Hematopoietic multipotent progenitor cell treated with erythropoietin and hydrocortisone succinate and interleukin-3 and kit ligand, for 4 days (in vitro differentiated cells): ENCODE data around the gene TMTC2.
A peak's percentile ranks its signal among the peaks of the same experiment; 100 is the strongest.

Experiments used
- DNase-seq: peaks from one replicate; pipeline ENCODE4 v3.0.0-alpha.2; 2015

Gene TMTC2

DNA sequence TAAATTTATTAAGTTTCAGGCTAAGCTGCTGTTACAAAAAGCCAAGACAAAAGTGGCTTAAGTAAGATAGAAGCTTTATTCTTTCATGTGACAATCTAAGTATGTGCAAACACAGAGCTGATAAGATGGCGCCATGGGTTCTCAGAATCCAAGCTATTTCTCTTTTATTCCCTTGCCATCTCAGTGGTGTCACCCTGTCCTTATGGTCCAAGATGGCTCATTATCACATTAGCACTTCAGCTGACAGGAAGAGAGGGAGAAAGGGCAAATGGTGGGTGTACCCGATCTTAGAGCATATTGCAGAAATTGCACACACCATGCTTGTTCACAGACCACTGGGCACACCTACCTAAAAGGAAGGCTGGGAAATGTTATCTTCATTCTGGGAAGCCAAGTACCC, 211.7 kb downstream of the TMTC2 start:
- DNase-seq: no peak

DNA sequence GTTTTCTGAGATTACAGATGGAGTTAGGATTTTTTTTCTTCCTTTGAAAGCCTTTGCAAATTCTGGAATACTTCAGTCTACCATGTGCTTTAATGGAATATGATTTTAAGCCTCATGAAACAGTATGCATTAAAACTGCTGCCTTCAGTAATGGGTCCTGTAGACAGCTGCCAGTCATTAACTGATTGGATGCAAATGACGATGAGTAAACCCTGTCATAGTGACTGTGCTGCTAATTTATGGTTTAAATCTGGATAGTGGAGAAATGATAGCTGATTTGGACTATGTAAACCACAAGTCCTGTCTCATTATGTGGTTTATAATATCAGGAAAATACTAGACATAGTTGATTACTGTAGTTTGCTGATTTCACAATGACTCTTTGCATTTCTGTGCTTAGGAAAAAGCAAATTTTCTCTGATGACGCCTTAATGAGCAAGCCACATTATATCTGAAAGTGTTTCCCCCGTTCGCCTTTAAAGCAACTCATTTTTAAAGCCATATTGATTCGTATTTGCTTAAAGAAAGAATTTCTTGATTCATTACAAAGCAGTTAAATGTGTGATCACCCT, 217.6 kb downstream of the TMTC2 start:
- no peak for DNase-seq

DNA sequence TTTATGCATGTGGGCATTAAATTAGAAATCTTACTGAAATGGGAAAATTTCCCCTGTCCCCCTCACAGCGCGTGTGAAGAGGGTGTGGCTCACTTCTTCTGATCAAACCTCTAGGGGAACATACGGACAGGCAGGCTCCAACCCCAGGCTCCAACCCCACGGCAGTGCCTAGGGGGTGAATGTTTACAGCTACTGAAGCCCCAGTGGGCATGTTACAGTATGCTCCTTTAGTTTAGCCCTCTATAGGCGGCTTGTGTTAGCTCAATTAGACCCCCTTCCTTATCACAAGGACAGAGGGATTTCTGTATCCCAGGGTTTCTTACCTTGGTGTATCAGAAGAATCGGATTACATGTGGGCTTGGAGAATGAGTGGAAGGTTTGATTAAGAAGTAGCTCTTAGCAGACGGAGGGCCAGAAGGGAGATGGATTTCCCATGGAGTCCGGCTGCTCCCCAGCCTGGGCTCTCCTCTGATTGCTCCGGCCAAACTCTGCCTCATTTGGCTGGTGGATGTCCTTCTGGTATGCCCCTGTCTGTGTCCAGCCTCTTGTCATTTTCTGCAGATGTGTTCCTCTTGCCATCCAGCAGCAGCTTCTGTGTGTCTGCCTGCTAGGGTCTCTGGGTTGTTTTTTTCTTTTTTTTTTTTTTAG, 223.7 kb downstream of the TMTC2 start:
- DNase-seq: no peak

DNA sequence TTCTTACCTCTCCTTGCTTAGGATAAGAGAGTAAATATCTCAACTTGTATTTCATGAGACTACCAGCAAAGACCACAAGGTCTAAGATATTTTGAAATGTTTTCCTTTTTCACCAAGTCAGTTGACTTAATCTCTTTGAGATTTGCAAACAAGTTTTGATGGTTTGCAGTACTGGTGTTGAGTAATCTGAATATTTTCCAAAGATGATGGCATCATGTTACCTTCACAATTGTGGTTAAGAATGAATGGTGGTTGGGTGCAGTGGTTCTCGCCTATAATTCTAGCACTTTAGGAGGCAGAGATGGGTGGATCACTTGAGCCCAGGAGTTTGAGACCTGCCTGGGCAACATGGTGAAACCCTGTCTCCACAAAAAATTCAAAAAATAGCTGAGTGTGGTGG, 225.7 kb downstream of the TMTC2 start:
- DNase-seq: peak; percentile 5

DNA sequence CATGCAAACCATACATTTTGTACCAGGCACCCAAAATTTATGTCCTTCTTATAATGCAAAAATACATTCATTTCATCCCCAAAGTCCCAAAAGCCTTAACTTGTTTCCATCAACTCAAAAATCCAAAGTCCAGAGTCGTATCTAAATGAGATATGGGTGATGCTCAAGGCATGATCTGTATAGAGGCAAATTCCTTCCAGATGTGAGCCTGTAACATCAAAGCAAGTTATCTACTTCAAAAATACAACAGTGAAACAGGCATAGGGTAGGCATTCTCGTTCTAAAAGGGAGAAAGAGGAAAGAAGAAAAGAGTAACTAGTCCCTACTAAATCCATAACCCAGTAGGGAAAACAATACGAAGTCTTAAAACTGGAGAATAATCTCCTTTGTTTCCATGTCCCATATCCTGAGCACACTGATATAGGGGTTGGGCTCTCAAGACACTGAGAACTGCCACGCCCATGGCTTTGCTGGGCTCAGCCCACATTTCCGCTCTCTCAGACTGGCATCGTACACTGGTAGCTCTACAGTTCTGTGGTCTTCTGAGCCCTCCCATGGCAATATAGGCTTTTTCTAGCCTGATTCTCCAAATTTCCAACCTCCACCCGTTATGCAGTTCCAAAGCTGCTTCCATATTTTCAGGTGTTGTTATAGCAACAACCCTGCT, 232.8 kb downstream of the TMTC2 start:
- peak; percentile 2 for DNase-seq

DNA sequence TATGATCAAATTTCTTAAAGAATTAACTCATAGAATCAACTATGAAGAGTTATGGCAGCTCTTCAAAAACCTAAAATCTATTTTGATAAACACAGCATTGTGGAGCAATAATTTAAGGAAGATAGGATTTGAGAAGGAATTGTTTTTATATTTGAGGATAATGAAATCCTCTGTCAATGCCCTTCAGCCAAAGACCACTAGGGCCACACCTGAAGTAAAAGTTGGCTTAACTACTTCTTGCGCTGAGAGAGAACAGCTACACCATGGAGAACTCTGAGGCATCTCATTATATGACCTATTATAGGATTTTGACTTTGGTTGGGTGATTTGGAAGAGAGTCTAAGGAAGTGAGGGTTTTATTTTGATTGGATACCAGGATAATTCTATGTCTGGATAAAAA, 237.2 kb downstream of the TMTC2 start:
- no peak for DNase-seq

DNA sequence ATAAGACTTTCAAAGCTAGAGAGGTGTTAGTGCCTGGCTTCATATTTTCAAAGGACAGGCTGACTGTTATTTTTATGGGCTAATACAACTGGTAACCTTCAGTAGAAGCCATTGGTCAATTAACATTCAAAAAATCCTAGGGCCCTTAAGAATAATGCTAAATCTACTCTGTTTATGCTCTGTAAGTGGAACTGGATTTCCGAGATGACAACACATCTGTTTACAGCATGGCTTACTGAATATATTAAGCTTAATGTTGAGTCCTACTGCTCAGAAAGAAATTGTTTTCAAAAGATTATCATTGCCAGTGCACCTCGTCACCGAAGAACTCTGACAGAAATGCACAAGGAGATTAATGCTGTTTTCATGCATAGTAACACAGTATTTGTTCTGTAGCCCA, 239.9 kb downstream of the TMTC2 start:
- DNase-seq: no peak

DNA sequence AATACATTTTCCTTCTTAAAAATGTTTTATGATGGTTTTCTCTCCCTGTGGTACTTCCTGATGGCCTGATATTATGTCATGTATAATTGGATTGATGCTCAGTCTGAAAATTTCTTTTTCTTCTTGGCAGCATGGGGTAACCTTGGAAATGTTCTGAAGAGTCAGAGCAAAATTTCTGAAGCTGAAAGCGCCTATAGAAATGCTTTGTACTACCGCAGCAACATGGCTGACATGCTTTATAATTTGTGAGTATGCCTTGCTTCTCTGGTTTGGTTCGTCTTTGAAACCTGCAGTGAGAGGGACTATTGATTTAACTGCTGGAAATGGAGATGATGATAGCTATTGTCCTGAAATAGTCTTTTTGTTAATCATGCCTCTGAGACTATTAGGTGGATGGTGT, 243.6 kb downstream of the TMTC2 start:
- no peak for DNase-seq

DNA sequence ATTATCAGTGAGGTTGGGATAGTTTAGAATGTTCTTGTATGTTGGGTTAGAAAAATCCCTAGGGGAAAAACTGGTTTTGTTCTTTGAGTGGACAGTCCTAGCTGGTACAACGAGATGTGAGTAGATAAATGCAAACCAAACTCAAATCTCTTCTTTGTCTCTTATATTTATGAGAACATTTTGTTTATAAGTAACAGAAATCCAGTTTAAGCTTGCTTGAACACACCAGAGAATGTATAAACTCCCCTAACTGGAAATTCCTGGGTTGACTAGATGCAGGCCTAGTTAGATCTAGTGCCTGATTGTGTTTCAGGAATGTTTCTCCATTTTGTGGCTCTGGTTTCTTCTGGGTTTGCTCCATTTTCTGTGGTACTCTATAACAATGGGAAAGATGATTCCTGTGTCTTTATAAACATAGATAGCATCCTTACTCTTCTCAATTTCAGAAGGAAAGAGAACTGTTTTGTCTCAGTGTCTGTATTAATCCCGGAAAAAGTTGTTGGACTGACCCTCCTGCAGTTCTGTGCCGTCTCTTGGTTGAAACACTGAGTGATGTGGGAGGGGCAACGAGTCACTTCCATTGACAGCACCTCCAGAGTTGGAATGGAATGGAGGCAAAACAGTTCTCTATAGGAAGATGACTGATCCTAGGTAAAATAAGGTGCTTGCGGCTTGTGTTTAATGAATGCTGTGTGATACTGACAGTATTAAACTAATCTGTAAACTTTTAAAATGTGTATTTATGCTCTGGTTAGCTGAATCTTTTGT, 244.8 kb downstream of the TMTC2 start:
- no peak for DNase-seq

DNA sequence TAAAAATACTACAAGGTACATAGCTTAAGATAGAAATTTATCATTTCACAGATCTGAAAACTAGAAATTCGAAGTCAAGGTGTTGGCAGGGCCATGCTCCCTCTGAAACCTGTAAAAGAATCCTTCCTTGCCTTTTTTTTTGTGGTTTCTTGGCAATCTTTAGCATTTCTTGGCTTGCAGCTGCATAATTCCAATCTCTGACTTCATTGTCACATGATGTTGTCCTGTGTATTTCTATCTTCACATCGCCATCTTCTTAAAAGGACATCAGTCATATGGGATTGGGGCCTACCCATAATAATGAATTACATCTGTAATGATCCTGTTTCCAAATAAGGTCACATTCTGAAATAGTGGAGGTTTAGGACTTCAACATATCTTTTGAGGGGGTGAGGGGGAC, 250.4 kb downstream of the TMTC2 start:
- DNase-seq: no peak

DNA sequence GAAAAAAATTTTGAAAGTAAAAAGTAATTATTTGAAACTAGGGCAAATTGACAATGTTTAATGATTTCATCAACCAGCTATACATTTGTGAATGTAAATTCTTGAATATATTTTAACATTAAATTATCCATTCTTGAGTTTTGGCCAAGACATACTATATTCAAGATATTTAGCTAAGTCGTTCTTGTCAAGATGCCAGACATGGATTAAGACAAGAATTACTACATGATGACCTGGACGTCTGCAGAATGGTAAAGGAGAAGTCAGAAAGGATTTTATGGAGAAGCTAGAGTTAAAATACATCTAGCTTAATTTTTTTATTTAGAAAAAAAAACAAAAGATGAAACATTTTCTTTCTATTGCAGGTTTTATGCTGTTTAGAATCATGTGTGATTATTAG, 255.8 kb downstream of the TMTC2 start:
- no peak for DNase-seq

DNA sequence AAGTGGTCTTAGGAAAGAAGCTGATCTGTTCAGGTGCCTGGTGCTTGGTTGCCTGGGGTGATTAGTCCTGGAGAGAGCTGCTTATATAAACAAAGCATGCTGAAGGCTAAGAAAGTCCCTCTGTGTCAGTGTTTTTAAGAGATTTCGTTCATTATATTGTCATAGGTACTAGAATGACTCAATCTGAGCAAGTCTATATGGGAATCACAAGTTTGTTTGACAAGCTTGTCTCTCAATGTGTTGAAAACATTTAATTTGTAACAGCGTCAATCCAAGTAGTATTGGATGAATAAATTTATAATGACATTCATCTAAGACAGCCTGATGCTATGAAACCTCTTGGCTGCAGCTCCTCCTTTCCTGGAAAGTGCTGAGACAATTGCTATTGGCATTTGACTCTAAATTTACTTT, 256.3 kb downstream of the TMTC2 start:
- no peak for DNase-seq

DNA sequence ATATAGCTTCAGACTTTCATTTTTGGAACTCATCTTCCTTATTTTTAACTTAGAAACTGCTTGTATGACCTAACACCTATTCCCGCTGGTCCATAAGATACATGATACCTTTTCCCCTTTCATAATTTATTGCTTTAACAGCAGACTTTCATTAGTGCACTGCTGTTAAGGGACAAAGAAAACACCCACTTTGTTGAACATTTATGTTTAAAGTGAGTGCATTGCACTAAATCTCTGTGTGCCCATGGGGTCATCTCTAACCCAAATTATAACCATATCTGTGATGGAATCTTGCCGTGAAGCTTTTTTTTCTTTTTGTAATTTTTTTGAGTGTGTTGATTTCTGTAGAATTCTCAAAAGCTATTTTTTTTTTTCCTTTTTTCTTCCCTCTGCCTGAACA, 261.8 kb downstream of the TMTC2 start:
- no peak for DNase-seq

DNA sequence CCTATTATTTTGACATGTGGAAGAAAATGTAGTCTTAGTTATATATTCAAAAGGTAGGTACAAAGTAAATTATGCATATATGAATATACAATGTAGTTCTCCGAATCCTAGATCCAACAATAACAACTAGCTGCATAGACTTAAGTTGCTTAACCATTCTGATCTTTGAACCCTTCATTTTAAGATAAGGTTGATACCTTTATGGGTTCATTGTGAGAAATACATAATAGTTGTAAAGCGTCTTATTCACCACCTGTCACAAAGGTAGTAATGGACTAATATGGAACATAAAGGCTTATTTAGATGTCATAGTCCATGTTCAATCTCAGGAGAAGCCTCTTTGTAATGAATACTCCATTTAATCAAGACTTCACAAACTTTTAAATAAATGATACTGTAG, 263.6 kb downstream of the TMTC2 start:
- DNase-seq: no peak

DNA sequence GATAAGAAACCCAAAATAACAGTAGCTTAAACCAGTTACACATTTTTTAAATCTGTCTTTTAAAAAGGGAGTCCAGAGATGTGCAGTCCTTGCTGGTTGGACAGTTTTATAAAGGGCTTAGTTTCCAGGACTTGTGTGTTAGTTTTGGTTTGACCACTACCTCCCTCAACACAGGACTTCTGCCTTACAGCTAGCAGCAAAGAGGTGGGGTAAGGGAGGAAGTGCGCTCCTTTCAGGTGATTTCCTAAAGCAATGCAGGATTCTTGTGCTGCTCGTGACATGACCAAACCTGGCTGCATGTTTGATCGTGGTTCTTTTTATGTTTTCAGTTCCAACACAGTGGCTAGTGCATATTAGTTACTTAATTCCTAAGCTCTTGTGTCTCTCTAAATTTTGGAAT, 266.2 kb downstream of the TMTC2 start:
- DNase-seq: no peak

DNA sequence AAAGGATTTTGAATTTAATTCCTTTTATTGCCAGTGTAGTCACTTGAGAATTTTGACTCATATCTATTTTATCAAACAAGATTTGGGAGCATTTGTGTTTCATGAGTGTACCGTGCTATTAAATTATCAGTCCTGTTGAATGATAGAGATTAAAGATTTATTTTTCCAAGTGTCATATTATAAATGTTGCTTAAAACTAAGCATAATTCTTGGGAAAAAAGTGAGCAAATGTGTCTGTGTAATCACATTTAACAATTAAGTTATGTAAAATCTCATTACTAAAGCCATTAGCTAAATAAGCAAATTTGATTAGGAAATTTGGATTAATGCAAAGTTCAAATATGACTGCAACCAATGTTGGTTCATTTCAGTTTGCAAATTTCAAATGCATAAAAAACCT, 266.7 kb downstream of the TMTC2 start:
- DNase-seq: no peak

DNA sequence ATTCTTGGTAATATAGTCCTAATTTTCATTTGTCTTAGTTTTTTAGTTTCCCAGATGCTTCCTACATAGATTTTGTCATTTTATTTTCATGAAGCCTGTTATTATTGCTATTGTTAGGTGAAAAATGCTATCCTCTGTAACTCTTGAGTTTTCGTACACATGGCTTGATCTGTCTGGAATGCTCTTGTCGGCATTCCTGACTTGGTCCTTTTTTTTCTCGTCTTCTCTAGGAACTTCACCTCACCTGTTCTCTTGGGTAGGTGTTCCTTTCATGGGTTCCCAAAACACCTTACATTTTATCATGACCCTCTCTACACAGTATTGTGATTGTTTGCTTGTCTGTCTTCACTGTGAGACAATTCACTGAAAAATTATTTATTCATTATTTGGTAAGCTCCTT, 267.4 kb downstream of the TMTC2 start:
- no peak for DNase-seq

DNA sequence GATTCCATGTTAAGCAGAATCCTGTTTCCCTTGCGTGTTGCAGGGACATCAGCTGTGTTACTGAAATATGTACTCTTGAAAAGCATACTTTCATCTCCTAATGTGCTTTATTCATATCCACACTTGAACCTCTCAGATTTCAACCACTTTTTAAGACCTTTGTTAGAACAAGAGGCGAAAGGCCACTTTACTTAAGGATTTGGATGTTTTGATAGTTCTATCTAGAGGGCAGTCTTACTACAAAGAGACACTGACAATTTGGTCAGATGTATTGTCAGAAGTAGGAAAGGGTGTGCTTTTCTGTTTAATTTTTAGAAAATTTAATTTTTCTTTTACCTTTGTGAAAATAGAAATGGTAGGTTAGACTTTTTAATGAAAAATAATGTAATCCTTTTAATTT, 267.9 kb downstream of the TMTC2 start:
- DNase-seq: no peak

DNA sequence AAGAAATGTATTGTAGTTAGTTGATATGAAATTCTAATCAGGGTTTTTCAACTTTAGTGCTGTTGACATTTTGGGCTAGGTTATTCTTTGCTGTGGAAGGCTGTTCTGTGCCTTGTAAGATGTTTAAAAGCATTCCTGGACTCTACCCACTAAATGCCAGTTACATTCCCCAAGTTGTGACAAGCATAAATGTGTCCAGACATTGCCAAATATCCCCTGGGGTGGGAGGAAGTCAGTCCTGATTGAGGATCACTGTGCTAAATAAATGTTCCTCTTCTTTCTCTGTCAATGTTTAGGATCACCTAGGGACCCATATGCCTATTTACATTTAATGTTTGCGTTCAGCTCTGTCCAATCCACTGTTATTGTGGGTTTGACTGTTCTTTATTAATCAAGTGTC, 268.3 kb downstream of the TMTC2 start:
- DNase-seq: no peak

DNA sequence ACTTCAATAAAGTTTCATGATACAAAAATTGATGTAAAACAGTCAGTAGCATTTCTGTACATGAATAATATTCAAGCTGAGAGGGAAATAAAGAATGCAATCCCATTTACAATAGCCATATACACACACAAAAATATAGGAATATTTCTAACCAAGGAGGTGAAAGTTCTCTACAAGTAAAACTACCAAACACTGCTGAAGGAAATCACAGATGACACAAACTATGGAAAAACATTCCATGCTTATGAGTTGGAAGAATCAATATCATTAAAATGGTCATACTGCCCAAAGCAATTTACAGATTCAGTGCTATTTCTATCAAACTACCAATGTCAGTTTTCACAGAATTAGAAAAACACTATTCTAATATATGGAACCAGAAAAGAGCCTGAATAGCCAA, 272.3 kb downstream of the TMTC2 start:
- no peak for DNase-seq

DNA sequence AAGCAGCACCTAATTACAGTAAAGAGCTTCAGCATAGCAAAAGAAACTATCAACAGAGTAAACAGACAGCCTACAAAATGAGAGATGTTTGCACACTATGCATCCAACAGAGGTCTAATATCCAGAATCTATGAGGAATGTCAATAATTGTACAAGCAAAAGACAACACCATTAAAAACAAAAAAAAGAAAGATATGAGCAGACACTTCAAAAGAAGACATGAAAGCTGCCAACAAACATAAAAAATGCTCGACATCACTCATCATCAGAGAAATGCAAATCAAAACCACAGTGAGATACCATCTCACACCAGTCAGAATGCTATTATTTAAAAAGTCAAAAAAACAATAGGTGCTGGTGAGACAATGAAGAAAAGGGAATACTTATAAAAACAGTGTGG, 273.1 kb downstream of the TMTC2 start:
- no peak for DNase-seq

DNA sequence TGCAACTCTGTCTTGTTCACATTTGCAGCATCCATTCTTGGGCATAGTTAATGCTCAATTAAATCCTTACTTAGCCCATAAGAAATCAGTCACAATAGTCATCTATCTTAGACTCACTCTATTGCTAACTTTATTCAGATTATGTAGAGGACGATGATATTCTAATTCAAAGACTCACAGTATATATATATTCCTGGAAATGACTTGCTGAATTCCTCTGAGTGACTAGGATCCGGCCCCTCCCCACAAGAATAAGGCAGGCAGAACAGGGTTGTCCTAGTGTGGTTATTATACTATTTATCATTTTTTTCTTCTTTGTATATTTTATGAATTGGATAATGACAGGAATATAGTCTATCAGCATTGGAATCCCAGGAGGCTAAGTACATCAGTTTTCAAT, 275.1 kb downstream of the TMTC2 start:
- DNase-seq: no peak

DNA sequence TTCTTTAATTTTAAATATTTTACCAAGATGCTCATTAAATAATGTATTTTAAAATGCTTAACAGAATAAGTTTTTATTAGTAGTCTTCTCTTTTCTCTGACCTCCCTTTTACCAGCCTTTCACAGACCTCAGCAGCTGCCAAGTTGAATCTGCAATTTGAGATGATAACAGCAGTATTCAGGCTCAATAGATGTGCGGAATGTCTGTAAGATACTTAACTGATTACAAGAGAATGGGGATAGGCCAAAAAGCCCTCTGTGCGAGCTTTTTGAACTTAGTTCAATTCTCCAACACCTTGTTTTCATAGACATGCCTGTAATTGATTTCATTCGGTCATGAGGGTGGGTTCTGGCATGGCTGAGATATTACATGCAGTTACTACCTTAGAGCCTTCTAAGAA, 277.2 kb downstream of the TMTC2 start:
- no peak for DNase-seq

DNA sequence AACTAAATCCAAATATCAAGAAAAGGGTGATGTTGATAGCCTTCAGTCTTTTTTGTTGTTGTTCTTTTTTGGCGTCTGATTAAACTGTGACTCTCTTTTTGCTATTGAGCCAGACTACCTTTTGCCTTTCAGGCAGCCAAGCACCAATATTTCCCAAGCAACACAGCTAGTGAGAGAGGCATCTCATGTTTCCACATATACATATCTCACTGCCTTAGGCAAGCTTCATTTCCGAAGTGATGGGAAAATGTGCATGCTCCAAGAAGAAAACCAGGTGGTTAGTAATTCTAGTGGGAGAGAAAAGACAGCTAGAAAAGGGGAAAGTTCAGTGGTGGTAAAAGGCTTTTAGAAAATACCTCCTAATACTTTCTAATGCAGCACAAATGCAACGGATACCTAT, 277.7 kb downstream of the TMTC2 start:
- DNase-seq: no peak
